SK-N-SH (cell line): ENCODE measurements around the gene PRELP.

Experiments
- EZH2phosphoT487 ChIP-seq: fragments of 200-600 bp; sonication (generic); IDR thresholded peaks from 2 replicates; pipeline ENCODE4 v1.6.1; 2017; ENCODE audit warnings: low read depth, mixed run types, mild to moderate bottlenecking, antibody characterized with exemption, moderate library complexity, borderline replicate concordance
- FOXJ3 ChIP-seq: sonication (generic); formaldehyde crosslinking; IDR thresholded peaks from 2 replicates; pipeline ENCODE4 v1.5.1; 2020; ENCODE audit warnings: mild to moderate bottlenecking, missing genetic modification reagents
- MAX ChIP-seq: IDR thresholded peaks from 2 replicates; pipeline ENCODE4 v1.4.0; 2012; ENCODE audit warnings: low read depth
- NFIC ChIP-seq: IDR thresholded peaks from 2 replicates; pipeline ENCODE4 v1.4.0; 2012; ENCODE audit warnings: borderline replicate concordance
- POLR2AphosphoS5 ChIP-seq: IDR thresholded peaks from 2 replicates; pipeline ENCODE4 v1.6.1; 2012; ENCODE audit warnings: low read depth, low read length
- REST ChIP-seq: IDR thresholded peaks from 2 replicates; pipeline ENCODE4 v1.6.1; 2012; ENCODE audit warnings: mild to moderate bottlenecking, low read depth, low read length, moderate library complexity
- RFX5 ChIP-seq: IDR thresholded peaks from 2 replicates; pipeline ENCODE4 v1.6.1; 2012; ENCODE audit warnings: mild to moderate bottlenecking, improper control_type of control experiment, low read length
- SMC3 ChIP-seq: IDR thresholded peaks from 2 replicates; pipeline ENCODE4 v1.6.1; 2012; ENCODE audit warnings: low read depth, low read length, improper control_type of control experiment
- TCF12 ChIP-seq: IDR thresholded peaks from 2 replicates; pipeline ENCODE4 v1.4.0; 2012
- YY1 ChIP-seq: IDR thresholded peaks from 2 replicates; pipeline ENCODE4 v1.4.0; 2012; ENCODE audit warnings: low read depth, mild to moderate bottlenecking
- TF ChIP-seq, protein P1 (sequence below): fragments of 200-600 bp; sonication (generic); IDR thresholded peaks from 2 replicates; pipeline ENCODE4 v1.6.1; 2017; ENCODE audit warnings: antibody characterized with exemption, mild to moderate bottlenecking, moderate library complexity
- TF ChIP-seq, protein P2 (sequence below): IDR thresholded peaks from 2 replicates; pipeline ENCODE4 v1.4.0; 2012; ENCODE audit warnings: low read depth, borderline replicate concordance

DNA sequence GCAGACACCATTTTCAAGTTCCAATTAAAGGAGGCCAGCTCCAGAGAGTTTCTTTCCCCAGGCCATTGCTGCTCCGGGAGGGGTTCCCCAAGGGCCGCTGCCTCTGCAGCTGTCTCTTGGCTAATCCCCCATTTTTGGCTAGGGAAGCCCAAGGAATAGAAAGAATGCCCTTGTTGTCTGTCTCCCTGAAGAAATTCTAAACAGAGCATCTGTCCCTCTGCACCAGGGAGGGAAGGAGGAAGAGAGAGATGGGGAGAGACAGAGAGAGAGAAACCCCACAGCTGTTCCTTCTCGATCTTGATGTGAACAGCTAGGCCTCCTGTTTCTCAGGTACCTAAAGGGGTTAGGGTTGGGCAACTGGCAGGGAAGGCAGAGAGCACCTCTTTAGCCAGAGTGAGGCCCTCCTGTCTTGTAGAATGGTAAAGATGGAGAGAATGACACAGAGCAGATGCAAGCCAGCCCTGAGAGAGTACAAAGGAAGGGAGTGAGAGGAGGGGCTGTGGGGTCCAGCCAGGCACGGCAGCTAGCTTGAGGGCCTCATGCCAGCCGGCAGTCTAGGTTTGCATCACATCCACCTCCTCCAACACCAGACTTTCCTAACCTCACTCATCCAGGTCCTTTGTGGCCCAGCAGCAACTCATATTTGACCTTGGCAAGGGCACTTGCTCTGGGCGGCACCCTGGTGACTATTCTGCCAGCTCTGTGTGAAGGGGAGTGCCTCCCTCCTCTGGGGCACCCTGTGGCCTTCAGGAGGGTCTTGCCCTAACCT is 31.4 kb downstream of the PRELP start:
- TF ChIP-seq, protein P1, sequence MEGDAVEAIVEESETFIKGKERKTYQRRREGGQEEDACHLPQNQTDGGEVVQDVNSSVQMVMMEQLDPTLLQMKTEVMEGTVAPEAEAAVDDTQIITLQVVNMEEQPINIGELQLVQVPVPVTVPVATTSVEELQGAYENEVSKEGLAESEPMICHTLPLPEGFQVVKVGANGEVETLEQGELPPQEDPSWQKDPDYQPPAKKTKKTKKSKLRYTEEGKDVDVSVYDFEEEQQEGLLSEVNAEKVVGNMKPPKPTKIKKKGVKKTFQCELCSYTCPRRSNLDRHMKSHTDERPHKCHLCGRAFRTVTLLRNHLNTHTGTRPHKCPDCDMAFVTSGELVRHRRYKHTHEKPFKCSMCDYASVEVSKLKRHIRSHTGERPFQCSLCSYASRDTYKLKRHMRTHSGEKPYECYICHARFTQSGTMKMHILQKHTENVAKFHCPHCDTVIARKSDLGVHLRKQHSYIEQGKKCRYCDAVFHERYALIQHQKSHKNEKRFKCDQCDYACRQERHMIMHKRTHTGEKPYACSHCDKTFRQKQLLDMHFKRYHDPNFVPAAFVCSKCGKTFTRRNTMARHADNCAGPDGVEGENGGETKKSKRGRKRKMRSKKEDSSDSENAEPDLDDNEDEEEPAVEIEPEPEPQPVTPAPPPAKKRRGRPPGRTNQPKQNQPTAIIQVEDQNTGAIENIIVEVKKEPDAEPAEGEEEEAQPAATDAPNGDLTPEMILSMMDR: no peak
- TF ChIP-seq POLR2AphosphoS5 (peak; percentile 24; the same call in 1 of the 2 replicates), FOXJ3 (CRISPR knock-in tag) (no peak), REST (no peak), SMC3 (peak; percentile 14; the same call in 1 of the 2 replicates), YY1 (no peak), MAX (0 out of 2 replicates have a peak, but pooled peaks have one; percentile 24), TCF12 (peak; percentile 78), NFIC (peak; percentile 76), RFX5 (no peak), EZH2phosphoT487 (no peak)
- TF ChIP-seq, protein P2, sequence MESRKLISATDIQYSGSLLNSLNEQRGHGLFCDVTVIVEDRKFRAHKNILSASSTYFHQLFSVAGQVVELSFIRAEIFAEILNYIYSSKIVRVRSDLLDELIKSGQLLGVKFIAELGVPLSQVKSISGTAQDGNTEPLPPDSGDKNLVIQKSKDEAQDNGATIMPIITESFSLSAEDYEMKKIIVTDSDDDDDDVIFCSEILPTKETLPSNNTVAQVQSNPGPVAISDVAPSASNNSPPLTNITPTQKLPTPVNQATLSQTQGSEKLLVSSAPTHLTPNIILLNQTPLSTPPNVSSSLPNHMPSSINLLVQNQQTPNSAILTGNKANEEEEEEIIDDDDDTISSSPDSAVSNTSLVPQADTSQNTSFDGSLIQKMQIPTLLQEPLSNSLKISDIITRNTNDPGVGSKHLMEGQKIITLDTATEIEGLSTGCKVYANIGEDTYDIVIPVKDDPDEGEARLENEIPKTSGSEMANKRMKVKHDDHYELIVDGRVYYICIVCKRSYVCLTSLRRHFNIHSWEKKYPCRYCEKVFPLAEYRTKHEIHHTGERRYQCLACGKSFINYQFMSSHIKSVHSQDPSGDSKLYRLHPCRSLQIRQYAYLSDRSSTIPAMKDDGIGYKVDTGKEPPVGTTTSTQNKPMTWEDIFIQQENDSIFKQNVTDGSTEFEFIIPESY: no peak
